RWPE1 (cell line): Measurements from ENCODE around the gene RCAN2.

Experiments
- CTCF ChIA-PET: fragments of 350-600 bp; sonication (Branson Sonifier 250); formaldehyde crosslinking; extraction: SDS; loops from one replicate; lab custom pipeline; 2021; lab: Yijun Ruan, JAX
- POLR2A ChIA-PET: fragments of 400-600 bp; formaldehyde crosslinking; extraction: SDS; loops from one replicate; lab custom pipeline; 2020; ENCODE audit warnings: antibody characterized with exemption; ENCODE audit not compliant: low non-redundant PET; lab: Yijun Ruan, JAX
- DNase-seq: peaks from one replicate; pipeline ENCODE4 v3.0.0; 2012; ENCODE audit warnings: low spot score
- H3K27ac ChIP-seq: fragments of 450-650 bp; 2 replicates; pipeline ENCODE4 v1.5.1; 2017
- TF ChIP-seq, protein P1 (sequence below): fragments of 450-650 bp; conservative IDR thresholded peaks from 2 replicates; pipeline ENCODE4 v1.5.1; 2017; ENCODE audit warnings: low read depth, mild to moderate bottlenecking

Gene RCAN2

DNA sequence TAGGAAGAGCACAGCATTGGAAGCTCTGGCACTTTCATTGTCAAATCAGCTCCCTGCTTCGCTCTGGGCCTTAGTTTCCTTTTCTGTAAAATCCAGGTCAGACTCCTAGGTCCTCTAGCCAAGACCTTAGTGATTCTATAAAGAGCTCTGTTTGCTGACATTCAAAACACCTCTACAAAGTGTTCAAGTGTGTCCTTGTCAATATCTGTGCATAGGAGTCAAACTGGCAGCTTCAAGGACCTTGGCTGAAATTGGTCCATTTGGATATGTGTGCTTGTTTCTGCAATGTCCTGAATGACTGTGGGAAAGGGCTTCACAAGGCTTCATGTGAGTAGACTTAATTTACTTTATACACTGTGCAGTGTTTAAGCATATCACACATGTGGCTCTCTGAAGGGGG is 246.6 kb downstream of the RCAN2 start:
- TF ChIP-seq, protein P1, sequence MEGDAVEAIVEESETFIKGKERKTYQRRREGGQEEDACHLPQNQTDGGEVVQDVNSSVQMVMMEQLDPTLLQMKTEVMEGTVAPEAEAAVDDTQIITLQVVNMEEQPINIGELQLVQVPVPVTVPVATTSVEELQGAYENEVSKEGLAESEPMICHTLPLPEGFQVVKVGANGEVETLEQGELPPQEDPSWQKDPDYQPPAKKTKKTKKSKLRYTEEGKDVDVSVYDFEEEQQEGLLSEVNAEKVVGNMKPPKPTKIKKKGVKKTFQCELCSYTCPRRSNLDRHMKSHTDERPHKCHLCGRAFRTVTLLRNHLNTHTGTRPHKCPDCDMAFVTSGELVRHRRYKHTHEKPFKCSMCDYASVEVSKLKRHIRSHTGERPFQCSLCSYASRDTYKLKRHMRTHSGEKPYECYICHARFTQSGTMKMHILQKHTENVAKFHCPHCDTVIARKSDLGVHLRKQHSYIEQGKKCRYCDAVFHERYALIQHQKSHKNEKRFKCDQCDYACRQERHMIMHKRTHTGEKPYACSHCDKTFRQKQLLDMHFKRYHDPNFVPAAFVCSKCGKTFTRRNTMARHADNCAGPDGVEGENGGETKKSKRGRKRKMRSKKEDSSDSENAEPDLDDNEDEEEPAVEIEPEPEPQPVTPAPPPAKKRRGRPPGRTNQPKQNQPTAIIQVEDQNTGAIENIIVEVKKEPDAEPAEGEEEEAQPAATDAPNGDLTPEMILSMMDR: no peak
- ChIA-PET CTCF (no interaction called here), POLR2A (no interaction called here)
- no peak overlapping the region for H3K27ac ChIP-seq
- DNase-seq: no peak

DNA sequence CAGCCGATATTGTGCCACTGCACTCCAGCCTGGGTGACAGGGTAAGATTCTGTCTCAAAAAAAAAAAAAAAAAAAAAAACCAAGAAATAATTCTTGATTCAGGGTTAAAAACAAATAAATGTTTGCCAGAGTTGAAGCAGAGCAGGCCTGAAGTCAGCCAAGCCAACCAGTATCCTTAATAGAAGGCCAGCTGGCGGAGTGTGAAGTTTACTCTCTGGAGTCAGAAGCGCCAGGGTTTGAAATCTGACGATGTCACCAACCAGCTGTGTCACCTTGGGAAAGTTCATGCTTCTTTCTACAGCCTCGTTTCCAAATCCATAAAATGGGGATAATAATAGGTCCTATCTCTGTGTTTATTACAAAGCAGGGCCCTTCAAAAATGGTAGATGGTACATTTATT is 247.5 kb downstream of the RCAN2 start:
- H3K27ac ChIP-seq: no peak overlapping the region
- TF ChIP-seq, protein P1: no peak
- no peak for DNase-seq
- POLR2A ChIA-PET: no interaction called here
- CTCF ChIA-PET: no interaction called here

DNA sequence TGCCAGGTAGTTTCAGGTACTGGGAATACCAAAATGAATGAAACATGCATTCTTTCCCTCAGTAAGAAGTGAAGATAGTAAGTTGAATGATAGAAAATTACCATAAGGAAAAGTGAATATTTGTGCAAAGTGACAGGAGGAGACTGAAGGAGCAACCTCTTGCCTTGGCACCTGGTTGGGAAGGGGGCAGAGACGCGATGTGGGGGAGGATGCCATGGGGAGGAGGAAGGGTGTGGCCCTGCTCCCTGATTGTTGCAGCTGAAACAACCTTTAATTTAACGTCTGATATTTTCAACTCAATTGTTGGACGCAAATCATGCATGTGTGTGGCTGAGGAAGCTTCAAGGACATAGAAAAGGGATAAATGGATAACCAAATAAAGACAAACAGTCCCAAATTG is 248.3 kb downstream of the RCAN2 start:
- POLR2A ChIA-PET: no interaction called here
- DNase-seq: no peak
- no peak overlapping the region for H3K27ac ChIP-seq
- CTCF ChIA-PET: interaction anchor here (1.0 kb wide), 1 partner anchor 80 kb away, joined by 3 read pairs; no protein-coding TSS in a partner anchor
- TF ChIP-seq, protein P1: no peak

DNA sequence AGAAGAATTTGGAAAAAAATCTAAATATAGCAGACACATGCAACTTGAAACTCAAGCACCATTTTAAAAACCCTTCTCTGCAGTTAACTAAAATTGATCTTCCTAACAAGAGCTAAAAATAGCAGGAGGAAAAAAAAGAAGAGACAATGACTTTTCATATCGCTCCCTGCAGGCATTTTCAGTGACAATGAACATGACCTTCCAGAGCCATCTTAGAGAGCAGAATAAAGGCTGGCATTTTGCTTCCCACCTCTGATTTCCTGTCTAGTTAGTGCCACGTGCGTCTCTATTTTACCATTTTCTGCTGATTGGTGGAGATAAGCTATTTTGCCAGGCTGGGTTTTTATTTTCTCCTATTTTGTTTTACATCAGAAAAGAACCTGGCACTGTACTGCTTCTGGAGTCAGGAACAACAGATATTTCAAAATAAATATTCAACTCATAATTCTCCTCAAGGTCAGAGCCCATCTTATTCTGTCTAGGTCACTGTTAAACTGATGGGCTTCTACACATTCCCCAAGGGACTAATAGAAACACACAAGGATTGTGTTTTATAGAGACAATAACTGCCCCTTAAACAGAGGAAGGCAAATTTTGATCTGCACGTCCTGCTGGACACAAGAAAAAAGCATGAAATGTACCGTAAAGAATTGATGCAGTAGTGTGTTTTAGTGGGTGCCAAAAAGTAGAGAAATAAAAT is 250.2 kb downstream of the RCAN2 start:
- no peak for DNase-seq
- CTCF ChIA-PET: no interaction called here
- H3K27ac ChIP-seq: no peak overlapping the region
- TF ChIP-seq, protein P1: no peak
- POLR2A ChIA-PET: no interaction called here

DNA sequence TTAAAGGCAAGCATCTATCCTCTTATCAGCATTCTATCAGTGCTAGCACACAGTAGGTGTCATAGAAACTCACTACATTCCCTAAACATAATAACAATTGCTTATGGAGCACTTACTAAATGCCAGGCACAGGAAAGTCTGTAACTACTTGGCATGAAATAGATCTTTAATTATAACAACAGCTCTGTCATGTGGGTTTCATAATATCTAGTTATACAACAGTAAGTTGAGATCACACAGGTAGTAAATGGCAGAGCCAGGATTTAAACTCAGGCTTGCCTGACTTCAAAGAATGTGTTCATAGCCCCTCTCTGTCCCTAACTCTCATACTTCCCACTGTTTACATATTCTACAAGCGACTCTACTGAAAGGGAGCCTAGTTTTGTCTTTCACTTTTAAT is 254.5 kb downstream of the RCAN2 start:
- TF ChIP-seq, protein P1: no peak
- CTCF ChIA-PET: no interaction called here
- POLR2A ChIA-PET: no interaction called here
- DNase-seq: no peak
- H3K27ac ChIP-seq: no peak overlapping the region

DNA sequence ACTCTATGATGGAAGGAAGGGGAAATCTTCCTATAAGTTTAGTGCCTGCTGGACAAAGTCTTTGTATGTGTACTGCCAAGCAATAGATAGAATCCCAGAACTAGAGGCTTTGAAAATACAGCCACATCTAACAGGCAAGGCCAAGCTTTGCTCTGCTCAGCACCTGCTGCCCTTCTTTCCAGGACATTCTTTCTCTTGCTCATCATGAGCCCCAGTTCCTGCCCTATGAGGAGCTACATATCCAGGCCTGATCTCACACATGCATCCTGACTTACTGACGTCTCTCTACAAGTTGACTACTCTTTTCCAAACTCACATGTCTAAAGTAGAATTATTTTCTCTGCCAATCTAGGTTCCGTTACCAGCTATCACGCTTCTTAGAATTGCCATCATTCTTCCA is 256.0 kb downstream of the RCAN2 start:
- no peak for DNase-seq
- H3K27ac ChIP-seq: no peak overlapping the region
- TF ChIP-seq, protein P1: no peak
- ChIA-PET POLR2A (no interaction called here), CTCF (no interaction called here)
